ENCODE results near the gene CACNB1.

Gene CACNB1

GRCh38 chr17:39177256-39177655 is 20.2 kb downstream of the CACNB1 start:
- in situ Hi-C loops (cut with HindIII; ENCODE audit: low sequenced_read_pairs) = no loop called here
- no peak for DNase-seq (ENCODE audit: low read depth, low spot score)
- H3K4me3 ChIP-seq (ENCODE audit: low read depth, low read length) = no peak overlapping the region
- TF ChIP-seq, protein P1, sequence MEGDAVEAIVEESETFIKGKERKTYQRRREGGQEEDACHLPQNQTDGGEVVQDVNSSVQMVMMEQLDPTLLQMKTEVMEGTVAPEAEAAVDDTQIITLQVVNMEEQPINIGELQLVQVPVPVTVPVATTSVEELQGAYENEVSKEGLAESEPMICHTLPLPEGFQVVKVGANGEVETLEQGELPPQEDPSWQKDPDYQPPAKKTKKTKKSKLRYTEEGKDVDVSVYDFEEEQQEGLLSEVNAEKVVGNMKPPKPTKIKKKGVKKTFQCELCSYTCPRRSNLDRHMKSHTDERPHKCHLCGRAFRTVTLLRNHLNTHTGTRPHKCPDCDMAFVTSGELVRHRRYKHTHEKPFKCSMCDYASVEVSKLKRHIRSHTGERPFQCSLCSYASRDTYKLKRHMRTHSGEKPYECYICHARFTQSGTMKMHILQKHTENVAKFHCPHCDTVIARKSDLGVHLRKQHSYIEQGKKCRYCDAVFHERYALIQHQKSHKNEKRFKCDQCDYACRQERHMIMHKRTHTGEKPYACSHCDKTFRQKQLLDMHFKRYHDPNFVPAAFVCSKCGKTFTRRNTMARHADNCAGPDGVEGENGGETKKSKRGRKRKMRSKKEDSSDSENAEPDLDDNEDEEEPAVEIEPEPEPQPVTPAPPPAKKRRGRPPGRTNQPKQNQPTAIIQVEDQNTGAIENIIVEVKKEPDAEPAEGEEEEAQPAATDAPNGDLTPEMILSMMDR (IDR thresholded peaks at IDR 0.05; ENCODE audit: low read depth, low read length) = no peak

DNA sequence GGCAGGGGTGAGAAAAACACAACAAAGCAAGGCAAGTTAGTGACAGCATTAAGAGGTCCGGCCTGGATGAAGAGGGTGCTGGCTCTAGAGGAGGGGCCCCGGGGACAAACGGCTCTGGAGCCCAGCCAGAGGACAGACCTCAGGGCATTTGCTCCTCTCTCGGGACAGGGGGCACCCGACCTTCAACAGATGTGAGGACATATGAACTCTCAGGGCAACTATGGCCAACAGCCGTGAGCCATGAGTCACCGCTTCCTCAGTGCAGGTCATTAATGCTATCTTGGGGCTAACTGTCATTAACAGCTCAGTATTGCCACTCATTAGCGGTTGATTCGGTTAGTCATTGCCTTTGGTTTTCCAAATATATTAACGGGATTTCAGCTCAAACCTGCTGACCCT is 21.8 kb downstream of the CACNB1 start:
- TF ChIP-seq, protein P1 (IDR thresholded peaks at IDR 0.05; ENCODE audit: low read depth, low read length) = no peak
- in situ Hi-C loops (cut with HindIII; ENCODE audit: low sequenced_read_pairs) = no loop called here
- no peak overlapping the region for H3K4me3 ChIP-seq (ENCODE audit: low read depth, low read length)
- DNase-seq (ENCODE audit: low read depth, low spot score) = no peak

DNA sequence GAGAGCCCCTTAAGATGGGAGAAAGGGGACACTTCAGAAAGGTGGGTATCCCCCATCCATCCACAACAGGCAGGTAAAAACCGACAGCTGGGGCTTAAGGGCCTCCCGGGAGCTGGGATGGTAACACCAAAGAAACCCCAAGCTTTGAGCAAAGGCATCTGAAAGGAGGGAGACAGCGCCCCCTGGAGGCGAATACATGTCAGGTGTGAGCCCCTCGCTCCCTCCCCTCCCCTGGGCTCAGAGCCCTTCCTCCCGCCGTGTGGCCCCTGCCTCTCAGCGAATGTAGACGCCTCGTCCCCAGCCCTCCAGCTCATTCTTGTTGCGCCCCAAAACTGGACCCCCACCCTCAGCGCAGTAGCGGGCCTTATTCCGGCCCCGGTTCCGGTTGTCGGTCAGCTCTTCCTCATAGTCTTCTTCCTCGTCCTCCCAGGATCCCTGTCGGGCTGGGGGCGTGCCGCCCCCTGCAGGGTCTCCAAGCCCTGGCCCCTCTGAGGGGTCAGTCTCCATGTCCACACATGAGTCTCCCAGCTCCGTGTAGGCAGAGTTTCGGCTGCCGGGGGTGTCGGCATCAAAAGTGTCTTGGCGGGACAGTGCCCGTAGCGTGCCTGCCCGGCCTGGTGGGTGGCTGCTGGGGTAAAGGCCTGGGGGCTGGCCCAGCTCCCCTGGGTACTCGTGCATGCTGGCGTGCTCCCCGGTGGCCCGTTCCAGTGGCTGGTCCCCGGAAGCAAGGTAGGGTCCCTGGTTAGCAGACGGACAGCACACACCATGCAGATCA is 22.4 kb downstream of the CACNB1 start:
- DNase-seq (ENCODE audit: low read depth, low spot score) = peak; percentile 49
- in situ Hi-C loops (cut with HindIII; ENCODE audit: low sequenced_read_pairs) = no loop called here
- TF ChIP-seq, protein P1 (IDR thresholded peaks at IDR 0.05; ENCODE audit: low read depth, low read length) = peak; percentile 85
- H3K4me3 ChIP-seq (ENCODE audit: low read depth, low read length) = no peak overlapping the region

- H3K4me3 ChIP-seq (ENCODE audit: low read depth, low read length) = no peak overlapping the region
Observed at GRCh38 chr17:39173526-39174274, 23.8 kb downstream of the CACNB1 start.

DNA sequence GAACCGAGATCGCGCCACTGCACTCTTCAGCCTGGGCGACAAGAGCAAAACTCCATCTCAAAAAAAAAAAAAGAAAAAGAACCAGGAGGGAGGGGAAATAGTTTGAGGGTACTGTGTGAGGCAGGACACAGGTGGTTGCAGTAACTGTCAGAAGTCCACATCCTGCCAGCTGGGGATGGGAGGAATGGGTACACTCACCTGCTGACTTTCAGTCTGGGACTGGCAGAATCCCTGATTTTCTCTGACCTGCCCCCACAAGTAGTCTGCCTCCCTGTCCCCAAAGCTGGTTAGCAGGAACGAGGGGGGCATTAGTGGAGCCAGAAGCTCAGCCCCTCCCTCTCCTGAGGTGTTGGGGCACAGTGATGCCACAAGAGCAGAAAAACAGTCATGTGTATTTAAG is 24.4 kb downstream of the CACNB1 start:
- DNase-seq (ENCODE audit: low read depth, low spot score) = no peak
- H3K4me3 ChIP-seq (ENCODE audit: low read depth, low read length) = no peak overlapping the region
- in situ Hi-C loops (cut with HindIII; ENCODE audit: low sequenced_read_pairs) = no loop called here
- TF ChIP-seq, protein P1 (IDR thresholded peaks at IDR 0.05; ENCODE audit: low read depth, low read length) = no peak

More at GRCh38 chr17:39173526-39174274, 23.8 kb downstream of the CACNB1 start:
- no peak for DNase-seq (ENCODE audit: low read depth, low spot score)
- in situ Hi-C loops (cut with HindIII; ENCODE audit: low sequenced_read_pairs) = no loop called here
- TF ChIP-seq, protein P1 (IDR thresholded peaks at IDR 0.05; ENCODE audit: low read depth, low read length) = no peak

DNA sequence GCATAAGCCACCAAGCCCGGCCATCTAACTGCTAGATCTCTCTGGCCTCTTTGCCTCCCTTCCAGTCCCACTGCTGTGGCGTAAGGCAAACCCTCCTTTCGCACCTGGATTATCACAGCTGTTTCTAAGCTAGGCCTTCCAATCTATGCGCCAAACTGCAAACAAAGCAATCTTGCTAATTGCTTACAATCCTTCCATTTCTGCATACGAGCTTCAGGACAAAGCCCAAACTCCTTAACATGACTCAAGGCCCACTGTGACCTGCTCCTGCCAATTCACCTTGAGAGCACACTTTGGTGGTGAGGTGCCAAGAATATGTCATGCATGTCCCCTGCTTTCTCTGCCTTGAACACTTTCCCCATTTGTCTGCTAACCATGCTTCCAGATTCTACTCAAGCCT is 25.5 kb downstream of the CACNB1 start:
- in situ Hi-C loops (cut with HindIII; ENCODE audit: low sequenced_read_pairs) = no loop called here

More for the DNA sequence above, 25.5 kb downstream of the CACNB1 start:
- TF ChIP-seq, protein P1 (IDR thresholded peaks at IDR 0.05; ENCODE audit: low read depth, low read length) = no peak
- H3K4me3 ChIP-seq (ENCODE audit: low read depth, low read length) = no peak overlapping the region
- DNase-seq (ENCODE audit: low read depth, low spot score) = no peak
